Naive thymus-derived CD4-positive, alpha-beta T cell (primary cell): ENCODE results near the gene ZNF212. TPM values are rescaled to one million over a fixed set of nuclear protein-coding genes. Genes with fewer than 3 reads are reported as not detected.

Source experiments
- ATAC-seq: fragments of 150-1000 bp; cut with Tn5 transposase; 2 replicates; pipeline ENCODE4 v1.10.0; 2021; ENCODE audit warnings: mild to moderate bottlenecking, moderate library complexity
- CTCF ChIA-PET: fragments of 350-600 bp; sonication (Branson Sonifier 250); formaldehyde crosslinking; loops from one replicate; lab custom pipeline; 2021; ENCODE audit warnings: antibody characterized with exemption; lab: Charles Lee
- POLR2A ChIA-PET: fragments of 350-600 bp; sonication (Branson Sonifier 250); formaldehyde crosslinking; loops from one replicate; lab custom pipeline; 2021; ENCODE audit warnings: antibody characterized with exemption, inconsistent platforms; lab: Charles Lee
- DNase-seq, 9 donors: peaks; one replicate each; pipeline versions ENCODE4 v3.0.0 to v3.0.0-alpha.2; 2020 to 2022; ENCODE audit warnings: mixed read lengths in 1 of 9
- H3K27ac ChIP-seq: one replicate; pipeline ENCODE4 v1.7.0; 2013; ENCODE audit warnings: mild to moderate bottlenecking, low read depth, low read length, moderate library complexity
- H3K27me3 ChIP-seq, 2 donors: one replicate each; pipeline ENCODE4 v1.7.0; 2013; ENCODE audit warnings: low read length in 2 of 2, mild to moderate bottlenecking in 2 of 2, moderate library complexity in 2 of 2; ENCODE audit not compliant: control insufficient read depth in 2 of 2, insufficient read depth in 2 of 2
- H3K36me3 ChIP-seq, 3 experiments: 1 replicate in 2 of 3; 2 replicates in 1 of 3; pipeline ENCODE4 v1.7.0; 2013; ENCODE audit warnings: low read length in 3 of 3, mild to moderate bottlenecking in 3 of 3, moderate library complexity in 1 of 3; ENCODE audit not compliant: insufficient read depth in 3 of 3, control insufficient read depth in 2 of 3
- H3K4me1 ChIP-seq, 2 donors: one replicate each; pipeline ENCODE4 v1.7.0; 2013; ENCODE audit warnings: low read length in 2 of 2, mild to moderate bottlenecking in 2 of 2, moderate library complexity in 1 of 2; ENCODE audit not compliant: control insufficient read depth in 2 of 2, insufficient read depth in 2 of 2
- H3K4me3 ChIP-seq: 2 replicates; pipeline ENCODE4 v1.7.0; 2013; ENCODE audit warnings: mild to moderate bottlenecking, low read length
- H3K9me3 ChIP-seq, 3 experiments: 1 replicate in 2 of 3; 2 replicates in 1 of 3; pipeline ENCODE4 v1.7.0; 2013; ENCODE audit warnings: low read length in 3 of 3; ENCODE audit not compliant: control insufficient read depth in 2 of 3
- H3K27ac Mint-ChIP-seq, 9 donors: one replicate each; pipeline ENCODE4 v1.8.0; 2020 to 2022; ENCODE audit warnings: mixed read lengths in 9 of 9, mild to moderate bottlenecking in 8 of 9, moderate library complexity in 5 of 9, inconsistent platforms in 2 of 9
- H3K27me3 Mint-ChIP-seq, 5 donors: one replicate each; pipeline ENCODE4 v1.8.0; 2021 to 2022; ENCODE audit warnings: mixed read lengths in 5 of 5, mild to moderate bottlenecking in 1 of 5
- H3K36me3 Mint-ChIP-seq, 5 donors: one replicate each; pipeline ENCODE4 v1.8.0; 2020 to 2022; ENCODE audit warnings: mixed read lengths in 5 of 5, mild to moderate bottlenecking in 3 of 5, inconsistent platforms in 1 of 5
- H3K4me1 Mint-ChIP-seq, 7 donors: one replicate each; pipeline ENCODE4 v1.8.0; 2020 to 2022; ENCODE audit warnings: mixed read lengths in 7 of 7, mild to moderate bottlenecking in 3 of 7, inconsistent platforms in 1 of 7
- H3K4me3 Mint-ChIP-seq, 10 donors: one replicate each; pipeline ENCODE4 v1.8.0; 2020 to 2022; ENCODE audit warnings: mild to moderate bottlenecking in 10 of 10, mixed read lengths in 10 of 10, moderate library complexity in 6 of 10, inconsistent platforms in 2 of 10
- H3K9me3 Mint-ChIP-seq, 11 donors: one replicate each; pipeline ENCODE4 v1.8.0; 2020 to 2022; ENCODE audit warnings: mixed read lengths in 11 of 11, mild to moderate bottlenecking in 4 of 11, inconsistent platforms in 1 of 11, moderate library complexity in 1 of 11
- intact Hi-C, 2 donors: fragments of 100-400 bp; cut with micrococcal nuclease; formaldehyde crosslinking; loops; one replicate each; pipeline ENCODE4 v1.15.1; 2023
- polyA plus RNA-seq, 2 donors: library from polyadenylated mRNA; unstranded; fragments of 300-500 nt; fragmentation: Illumina TruSeq; gene quantifications; one replicate each; pipeline ENCODE4 v1.2.3, GENCODE V29; 2021
- total RNA-seq, 6 experiments: library from RNA in 5 of 6; stranded (reverse) in 5 of 6; gene quantifications; 1 replicate in 5 of 6; 2 replicates in 1 of 6; pipeline ENCODE4 v1.2.3 and lab custom pipeline; 2021 to 2026

ZNF212 gene
- total and polyA plus RNA-seq, 7 experiments from 2014 or later, result 5.9 to 20.6 (median 12.1) TPM

DNA sequence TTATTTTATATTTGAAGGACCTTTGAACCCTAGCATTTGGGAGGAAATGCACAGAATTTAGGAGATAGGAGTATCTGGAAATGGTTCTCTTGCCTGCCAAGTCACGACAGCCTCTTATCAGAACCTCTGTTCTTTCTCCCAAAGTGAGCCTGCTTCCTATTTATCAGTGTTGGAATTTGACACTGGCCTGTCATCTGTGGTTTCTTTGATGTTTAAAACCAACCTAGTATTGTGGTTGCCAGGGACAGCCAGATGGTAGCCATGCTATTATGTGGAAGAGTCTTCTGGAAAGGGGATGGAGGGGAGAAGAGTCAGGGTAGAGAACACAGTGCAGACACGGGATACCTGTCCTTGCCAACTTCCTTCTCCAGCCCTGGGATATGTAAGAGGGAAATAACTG lies 23.0 kb upstream of the ZNF212 start:
- Mint-ChIP-seq H3K27ac (peak overlapping the region in 1 of 9 donors; percentile 64), H3K27me3 (no peaks in the 10 kb centered on the region), H3K36me3 (peaks cover 8 to 48% (median 21%) of the 10 kb centered on the region in 5 donors), H3K4me3 (no peak overlapping the region), H3K4me1 (peaks cover 0 to 11% (median 0%) of the 10 kb centered on the region in 7 donors), H3K9me3 (no peaks in the 10 kb centered on the region)
- H3K36me3 ChIP-seq, result peaks cover 2 to 77% (median 7%) of the 10 kb centered on the region in 3 experiments
- H3K27ac ChIP-seq, result no peak overlapping the region
- DNase-seq, result no peak
- intact Hi-C loops, result no loop called here
- ChIA-PET POLR2A (no interaction called here), CTCF (no interaction called here)
- no peak overlapping the region for H3K4me3 ChIP-seq
- ATAC-seq, result no peak
- no peaks in the 10 kb centered on the region for H3K9me3 ChIP-seq
- H3K27me3 ChIP-seq, result no peaks in the 10 kb centered on the region
- H3K4me1 ChIP-seq, result no peaks in the 10 kb centered on the region

DNA sequence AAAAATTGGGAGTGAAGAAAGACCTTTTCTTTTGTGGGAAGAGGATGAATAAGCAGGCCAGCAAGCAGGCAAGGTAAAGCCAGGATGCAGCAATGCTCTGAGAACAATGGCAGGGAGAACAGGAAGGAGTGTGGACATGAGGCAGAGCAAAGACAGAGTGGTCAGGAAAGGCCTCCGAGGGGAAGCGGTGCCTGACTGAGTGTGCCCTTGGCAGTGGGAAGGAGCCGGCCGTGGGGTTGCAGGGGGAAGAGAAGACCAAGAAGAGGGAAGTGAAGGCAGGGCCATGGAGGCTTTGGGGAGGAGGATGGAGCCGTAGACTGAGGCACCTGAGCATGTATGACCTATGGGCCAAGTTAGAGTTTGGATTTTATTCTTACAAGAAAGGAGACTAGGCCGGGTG lies 21.9 kb upstream of the ZNF212 start:
- Mint-ChIP-seq H3K9me3 (no peaks in the 10 kb centered on the region), H3K27me3 (no peaks in the 10 kb centered on the region), H3K4me3 (no peak overlapping the region), H3K4me1 (peaks cover 0 to 16% (median 0%) of the 10 kb centered on the region in 7 donors), H3K27ac (peak overlapping the region in 4 of 9 donors; percentile 28 to 64 (median 44)), H3K36me3 (peaks cover 10 to 46% (median 15%) of the 10 kb centered on the region in 5 donors)
- DNase-seq, result no peak
- ATAC-seq, result no peak
- no peak overlapping the region for H3K27ac ChIP-seq
- no peaks in the 10 kb centered on the region for H3K4me1 ChIP-seq
- POLR2A ChIA-PET, result no interaction called here
- intact Hi-C loops, result no loop called here
- no peaks in the 10 kb centered on the region for H3K27me3 ChIP-seq
- CTCF ChIA-PET, result no interaction called here
- H3K36me3 ChIP-seq, result peaks cover 0 to 74% (median 7%) of the 10 kb centered on the region in 3 experiments
- no peak overlapping the region for H3K4me3 ChIP-seq
- H3K9me3 ChIP-seq, result no peaks in the 10 kb centered on the region

DNA sequence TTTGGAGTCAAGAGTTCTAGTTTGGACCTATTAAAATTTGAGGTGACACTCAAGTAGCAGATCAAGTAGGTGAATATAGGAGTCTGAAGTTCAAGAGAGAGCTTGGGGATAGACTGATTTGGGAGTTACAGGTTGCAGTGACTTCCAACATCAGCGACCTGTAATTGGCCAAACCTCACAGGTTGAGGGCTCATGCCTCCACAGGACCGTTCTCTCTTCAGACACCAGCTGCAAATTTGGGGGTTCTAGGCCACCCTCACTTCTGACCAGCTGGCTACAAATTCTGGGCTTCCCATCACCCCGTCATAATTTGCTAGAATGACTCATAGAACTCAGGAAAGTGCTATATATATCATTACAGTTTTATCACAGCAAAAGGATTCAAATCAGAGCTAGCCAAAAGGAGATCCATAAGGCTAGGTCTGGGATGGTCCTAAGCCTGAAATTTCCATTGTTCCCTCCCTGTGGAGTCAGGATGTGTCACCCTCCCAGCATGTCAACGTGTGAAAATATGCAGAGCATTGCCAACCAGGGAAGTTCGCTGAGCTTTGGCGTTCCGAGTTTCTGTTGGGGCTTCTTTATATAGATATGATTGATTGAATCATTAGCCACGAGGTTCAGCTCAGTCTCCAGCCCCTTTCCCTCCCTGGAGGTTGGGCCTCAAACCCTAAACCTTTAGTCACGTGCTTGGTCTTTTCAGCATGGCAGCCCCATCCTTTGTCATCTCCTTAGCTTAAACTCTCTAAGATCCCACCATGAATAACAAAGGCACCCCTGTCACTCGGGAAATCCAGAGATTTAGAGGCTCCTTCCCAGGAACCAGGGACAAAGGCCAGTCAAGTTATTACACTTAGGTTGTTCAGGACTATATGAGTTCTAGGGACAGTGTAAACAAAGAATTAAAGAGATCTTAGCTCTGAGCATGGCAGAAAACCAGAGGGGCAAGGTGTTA lies 20.7 kb upstream of the ZNF212 start:
- no peaks in the 10 kb centered on the region for H3K9me3 ChIP-seq
- H3K4me3 ChIP-seq, result no peak overlapping the region
- H3K27me3 ChIP-seq, result no peaks in the 10 kb centered on the region
- no peak overlapping the region for H3K4me3 Mint-ChIP-seq
- H3K4me1 ChIP-seq, result no peaks in the 10 kb centered on the region
- H3K36me3 ChIP-seq, result peaks cover 0 to 66% (median 7%) of the 10 kb centered on the region in 3 experiments
- ChIA-PET POLR2A (no interaction called here), CTCF (interaction anchor here (1.0 to 1.2 kb wide), 2 partner anchors 9 to 213 kb away, joined by 3 read pairs; no protein-coding TSS in a partner anchor)
- DNase-seq, result no peak
- H3K9me3 Mint-ChIP-seq, result no peaks in the 10 kb centered on the region
- H3K27ac Mint-ChIP-seq, result peak overlapping the region in 3 of 9 donors; percentile 38 to 60 (median 41)
- H3K27me3 Mint-ChIP-seq, result no peaks in the 10 kb centered on the region
- intact Hi-C loops, result no loop called here
- no peak overlapping the region for H3K27ac ChIP-seq
- H3K4me1 Mint-ChIP-seq, result peaks cover 0 to 16% (median 0%) of the 10 kb centered on the region in 7 donors
- ATAC-seq, result no peak
- peaks cover 8 to 36% (median 12%) of the 10 kb centered on the region in 5 donors for H3K36me3 Mint-ChIP-seq

DNA sequence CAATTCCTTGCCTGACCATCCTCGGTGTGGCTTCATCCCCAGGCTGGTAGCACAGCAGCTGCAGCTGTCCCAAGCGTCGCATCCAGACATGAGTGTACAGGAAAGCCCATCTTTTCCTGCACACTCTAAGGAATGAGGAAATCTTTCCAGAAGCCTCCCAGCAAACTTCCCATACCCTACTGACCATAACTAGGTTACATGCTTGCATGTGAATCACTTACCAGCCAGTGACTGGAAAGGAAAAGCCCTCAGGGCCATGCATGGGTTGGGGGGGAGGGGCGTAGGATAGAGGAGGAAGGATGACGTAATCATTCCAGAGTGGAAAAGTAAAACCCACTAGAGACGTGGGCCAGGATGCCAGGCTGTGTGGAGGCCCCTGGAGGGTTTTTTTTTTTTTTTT lies 18.9 kb upstream of the ZNF212 start:
- no peaks in the 10 kb centered on the region for H3K27me3 Mint-ChIP-seq
- peaks cover 0 to 3% (median 0%) of the 10 kb centered on the region in 11 donors for H3K9me3 Mint-ChIP-seq
- no peak overlapping the region for H3K4me3 Mint-ChIP-seq
- Histone ChIP-seq H3K27ac (no peak overlapping the region), H3K4me3 (no peak overlapping the region), H3K36me3 (peaks cover 0 to 64% (median 0%) of the 10 kb centered on the region in 3 experiments), H3K4me1 (no peaks in the 10 kb centered on the region), H3K9me3 (no peaks in the 10 kb centered on the region), H3K27me3 (no peaks in the 10 kb centered on the region)
- peaks cover 0 to 16% (median 0%) of the 10 kb centered on the region in 7 donors for H3K4me1 Mint-ChIP-seq
- POLR2A ChIA-PET, result no interaction called here
- ATAC-seq (no peak), DNase-seq (no peak)
- peaks cover 3 to 39% (median 11%) of the 10 kb centered on the region in 5 donors for H3K36me3 Mint-ChIP-seq
- CTCF ChIA-PET, result no interaction called here
- H3K27ac Mint-ChIP-seq, result no peak overlapping the region
- intact Hi-C loops, result no loop called here

DNA sequence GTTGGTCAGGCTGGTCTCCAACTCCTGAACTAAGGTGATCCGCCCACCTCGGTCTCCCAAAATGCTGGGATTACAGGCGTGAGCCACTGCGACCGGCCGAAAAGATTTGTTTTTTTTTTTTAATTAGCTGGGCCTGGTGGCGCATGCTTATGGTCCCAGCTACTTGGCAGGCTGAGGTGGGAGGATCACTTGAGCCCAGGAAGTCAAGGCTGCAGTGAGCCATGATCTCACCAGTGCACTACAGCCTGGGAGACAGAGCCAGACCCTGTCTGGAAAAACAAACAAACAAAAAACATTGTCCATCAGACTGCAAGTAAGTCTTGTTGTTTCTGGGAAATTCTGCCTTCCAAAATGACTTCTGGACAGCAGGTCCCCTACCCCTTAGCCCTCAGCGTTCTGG lies 16.3 kb upstream of the ZNF212 start:
- no peak overlapping the region for H3K27ac ChIP-seq
- H3K4me3 ChIP-seq, result no peak overlapping the region
- Mint-ChIP-seq H3K9me3 (peaks cover 0 to 3% (median 0%) of the 10 kb centered on the region in 11 donors), H3K4me3 (no peak overlapping the region), H3K27me3 (no peaks in the 10 kb centered on the region), H3K4me1 (peaks cover 0 to 16% (median 0%) of the 10 kb centered on the region in 7 donors), H3K36me3 (peaks cover 3 to 29% (median 15%) of the 10 kb centered on the region in 5 donors), H3K27ac (no peak overlapping the region)
- no peaks in the 10 kb centered on the region for H3K4me1 ChIP-seq
- ChIA-PET CTCF (no interaction called here), POLR2A (no interaction called here)
- DNase-seq (no peak), ATAC-seq (no peak)
- H3K36me3 ChIP-seq, result peaks cover 0 to 38% (median 0%) of the 10 kb centered on the region in 3 experiments
- H3K9me3 ChIP-seq, result no peaks in the 10 kb centered on the region
- intact Hi-C loops, result no loop called here
- no peaks in the 10 kb centered on the region for H3K27me3 ChIP-seq

DNA sequence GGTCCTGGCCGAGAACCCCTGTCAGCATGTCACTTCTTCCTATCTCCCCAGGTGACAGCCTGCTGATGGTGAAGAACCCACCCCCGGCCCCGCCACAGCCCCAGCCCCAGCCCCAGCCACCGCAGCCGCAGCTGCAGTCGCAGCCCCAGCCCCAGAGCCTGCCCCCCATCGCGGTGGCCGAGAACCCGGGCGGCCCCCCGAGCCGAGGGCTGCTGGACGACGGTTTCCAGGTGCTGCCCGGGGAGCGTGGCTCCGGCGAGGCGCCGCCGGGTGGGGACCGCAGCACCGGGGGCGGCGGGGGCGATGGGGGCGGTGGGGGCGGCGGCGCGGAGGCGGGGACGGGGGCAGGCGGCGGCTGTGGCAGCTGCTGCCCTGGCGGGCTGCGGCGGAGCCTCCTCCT lies 15.7 kb upstream of the ZNF212 start:
- ATAC-seq (no peak), DNase-seq (no peak)
- Histone ChIP-seq H3K9me3 (no peaks in the 10 kb centered on the region), H3K36me3 (peaks cover 0 to 32% (median 0%) of the 10 kb centered on the region in 3 experiments), H3K4me1 (no peaks in the 10 kb centered on the region), H3K27me3 (no peaks in the 10 kb centered on the region), H3K27ac (no peak overlapping the region), H3K4me3 (no peak overlapping the region)
- Mint-ChIP-seq H3K4me1 (peaks cover 0 to 16% (median 0%) of the 10 kb centered on the region in 7 donors), H3K27ac (no peak overlapping the region), H3K27me3 (no peaks in the 10 kb centered on the region), H3K9me3 (peaks cover 0 to 3% (median 0%) of the 10 kb centered on the region in 11 donors), H3K4me3 (no peak overlapping the region), H3K36me3 (peaks cover 3 to 27% (median 15%) of the 10 kb centered on the region in 5 donors)
- POLR2A ChIA-PET, result no interaction called here
- intact Hi-C loops, result no loop called here
- CTCF ChIA-PET, result no interaction called here
